ENCODE results near the gene CHID1.

CHID1 gene

GRCh38 chr11:917426-917825, 6.8 kb upstream of the CHID1 start:
- DNase-seq (ENCODE audit: insufficient read length) (no peak), FAIRE-seq (no peak)
- TF ChIP-seq TAF1 (IDR thresholded peaks at IDR 0.05; ENCODE audit: borderline replicate concordance, low read depth, low read length): no peak
- no peak for TF ChIP-seq POLR2A (IDR thresholded peaks at IDR 0.05; ENCODE audit: low read depth, low read length)
- no peak for TF ChIP-seq POLR2AphosphoS5 (IDR thresholded peaks at IDR 0.05; ENCODE audit: low read depth, low read length)

DNA sequence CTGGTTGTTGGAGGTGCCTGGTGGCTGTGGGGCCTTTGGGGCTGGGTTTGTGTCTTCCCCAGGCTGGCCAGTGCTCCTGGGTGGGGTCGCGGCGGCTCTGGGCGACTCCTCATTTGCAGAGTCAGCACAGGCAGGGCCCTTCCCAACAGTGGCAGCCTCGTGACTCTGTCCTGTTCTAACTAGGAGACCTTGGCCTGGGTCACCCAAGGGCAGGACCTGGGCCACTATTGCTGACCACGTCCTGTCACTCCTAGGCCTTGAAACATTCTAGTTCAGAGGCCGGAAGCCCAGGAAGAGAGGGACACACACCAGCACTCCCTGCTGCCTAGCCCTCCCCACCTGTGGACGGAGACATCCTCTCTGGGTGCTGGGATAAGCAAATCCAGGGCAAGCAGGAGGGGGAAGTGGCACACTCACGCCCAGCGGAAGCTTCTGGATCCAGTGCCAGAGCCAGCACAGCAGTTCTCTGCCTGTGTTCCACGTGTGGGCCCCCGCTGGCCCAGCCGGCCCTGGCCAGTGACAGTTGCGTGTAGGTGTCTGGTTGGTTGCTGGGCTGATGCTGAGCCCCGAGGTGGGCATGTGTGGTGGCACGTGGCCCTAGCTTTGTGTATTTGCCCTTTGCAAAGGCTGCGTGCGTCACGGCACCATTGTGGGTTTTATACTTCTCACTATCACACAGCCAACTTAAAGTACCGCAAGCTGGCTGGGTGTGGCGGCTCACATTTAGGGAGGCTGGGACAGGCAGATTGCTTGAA, 4.3 kb upstream of the CHID1 start:
- TF ChIP-seq POLR2AphosphoS5 (IDR thresholded peaks at IDR 0.05; ENCODE audit: low read depth, low read length) (no peak), TAF1 (IDR thresholded peaks at IDR 0.05; ENCODE audit: borderline replicate concordance, low read depth, low read length) (no peak), POLR2A (IDR thresholded peaks at IDR 0.05; ENCODE audit: low read depth, low read length) (no peak)
- FAIRE-seq (no peak), DNase-seq (ENCODE audit: insufficient read length) (no peak)

DNA sequence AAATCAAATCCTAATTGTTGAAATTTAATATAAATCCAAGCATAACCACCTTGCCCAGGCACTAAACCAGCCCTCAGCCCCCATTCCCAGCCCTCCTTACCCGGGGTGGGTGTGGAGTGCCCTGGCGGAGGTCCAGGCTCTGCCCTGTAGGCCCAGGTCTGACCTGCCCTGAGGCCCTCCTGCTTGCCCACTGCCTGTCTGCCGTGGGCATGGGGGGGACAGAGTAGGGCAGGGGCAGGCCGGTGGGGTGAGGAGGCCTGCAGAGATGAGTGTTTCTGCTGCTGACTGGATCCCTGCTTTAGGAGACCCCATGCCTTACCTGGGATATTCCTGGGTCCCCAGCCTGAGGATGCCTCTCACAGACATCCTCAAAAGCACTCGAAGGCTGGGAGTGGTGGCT, 3.6 kb upstream of the CHID1 start:
- FAIRE-seq (no peak), DNase-seq (ENCODE audit: insufficient read length) (no peak)
- TF ChIP-seq POLR2A (IDR thresholded peaks at IDR 0.05; ENCODE audit: low read depth, low read length) (no peak), POLR2AphosphoS5 (IDR thresholded peaks at IDR 0.05; ENCODE audit: low read depth, low read length) (no peak), TAF1 (IDR thresholded peaks at IDR 0.05; ENCODE audit: borderline replicate concordance, low read depth, low read length) (no peak)

GRCh38 chr11:913043-913442, 2.4 kb upstream of the CHID1 start:
- TF ChIP-seq POLR2A (IDR thresholded peaks at IDR 0.05; ENCODE audit: low read depth, low read length) (no peak), POLR2AphosphoS5 (IDR thresholded peaks at IDR 0.05; ENCODE audit: low read depth, low read length) (no peak), TAF1 (IDR thresholded peaks at IDR 0.05; ENCODE audit: borderline replicate concordance, low read depth, low read length) (no peak)
- no peak for FAIRE-seq
- DNase-seq (ENCODE audit: insufficient read length): no peak

DNA sequence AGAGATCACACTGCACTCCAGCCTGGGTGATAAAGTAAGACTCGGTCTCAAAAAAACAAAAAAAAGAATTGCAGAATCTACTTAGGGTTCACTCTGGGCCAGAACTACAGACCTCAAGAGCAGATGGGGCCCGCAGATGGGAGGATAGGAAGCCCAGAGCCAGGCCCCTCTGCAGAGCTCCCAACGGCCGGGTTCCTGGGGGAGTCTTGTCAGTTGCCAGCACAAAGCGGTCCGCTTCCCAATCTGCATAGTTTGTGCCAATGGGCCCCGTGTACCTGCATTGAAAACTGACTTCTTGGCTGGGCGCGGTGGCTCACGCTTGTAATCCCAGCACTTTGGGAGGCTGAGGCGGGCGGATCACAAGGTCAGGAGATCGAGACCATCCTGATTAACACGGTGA, 1.7 kb upstream of the CHID1 start:
- DNase-seq (ENCODE audit: insufficient read length) (no peak), FAIRE-seq (no peak)
- no peak for TF ChIP-seq POLR2AphosphoS5 (IDR thresholded peaks at IDR 0.05; ENCODE audit: low read depth, low read length)
- no peak for TF ChIP-seq POLR2A (IDR thresholded peaks at IDR 0.05; ENCODE audit: low read depth, low read length)
- TF ChIP-seq TAF1 (IDR thresholded peaks at IDR 0.05; ENCODE audit: borderline replicate concordance, low read depth, low read length): no peak

DNA sequence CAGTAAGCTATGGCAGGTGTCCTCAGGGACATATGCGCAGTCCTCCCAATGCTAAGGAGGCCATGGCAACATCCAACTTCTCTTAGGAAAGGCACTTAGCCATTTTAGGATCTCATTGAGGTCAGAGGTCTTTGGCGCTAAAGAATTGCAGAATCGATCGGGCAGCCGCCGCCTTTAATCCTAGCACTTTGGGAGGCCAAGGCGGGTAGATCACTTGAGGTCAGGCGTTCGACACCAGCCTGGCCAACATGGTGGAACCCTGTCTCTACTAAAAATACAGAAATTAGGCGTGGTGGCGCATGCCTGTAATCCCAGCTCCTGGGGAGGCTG, 1.2 kb upstream of the CHID1 start:
- DNase-seq (ENCODE audit: insufficient read length) (no peak), FAIRE-seq (no peak)
- TF ChIP-seq POLR2A (IDR thresholded peaks at IDR 0.05; ENCODE audit: low read depth, low read length) (no peak), POLR2AphosphoS5 (IDR thresholded peaks at IDR 0.05; ENCODE audit: low read depth, low read length) (no peak), TAF1 (IDR thresholded peaks at IDR 0.05; ENCODE audit: borderline replicate concordance, low read depth, low read length) (no peak)

DNA sequence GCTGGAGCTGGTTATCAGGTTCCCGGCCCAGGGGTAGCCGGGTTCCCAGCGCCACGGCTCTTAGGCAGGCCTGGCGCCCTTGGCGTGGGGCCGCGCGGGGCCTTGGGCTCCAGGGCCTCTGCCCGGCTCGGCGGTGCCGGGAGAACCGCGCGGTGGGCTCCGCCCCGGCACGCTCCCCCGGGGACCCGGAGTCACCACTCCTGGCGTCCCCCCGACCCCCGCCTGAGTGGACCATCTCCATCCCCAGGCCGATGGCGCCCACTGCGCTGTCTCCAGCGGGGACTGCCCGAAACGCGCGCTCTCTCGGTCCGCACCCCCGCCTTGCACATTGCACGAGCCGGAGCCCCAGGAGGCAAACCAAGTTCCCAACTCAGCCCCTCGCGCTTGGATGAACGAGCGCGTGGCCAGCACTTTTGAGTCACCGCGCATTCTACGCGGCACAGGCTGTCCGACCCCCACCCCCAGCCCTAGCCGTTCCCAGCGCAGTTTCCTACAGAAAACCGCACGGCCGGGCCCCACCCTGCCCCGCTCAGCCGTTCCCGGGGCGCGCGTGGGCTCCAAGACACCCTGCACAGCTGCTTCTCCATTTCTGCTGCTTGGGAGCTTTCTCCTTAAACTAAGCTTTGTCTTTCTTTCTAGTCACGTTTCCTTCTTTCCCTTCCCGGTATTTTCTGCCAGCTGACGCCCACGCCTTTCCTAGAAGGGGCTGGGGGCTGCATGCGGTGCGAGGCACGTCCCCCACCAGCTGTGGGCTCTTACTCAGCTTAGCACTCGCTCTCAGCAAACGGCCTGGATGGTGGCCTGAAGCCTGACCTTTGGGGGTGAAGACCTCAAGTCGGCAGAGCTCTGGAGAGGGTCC, 650 bp upstream of the CHID1 start:
- no peak for TF ChIP-seq TAF1 (IDR thresholded peaks at IDR 0.05; ENCODE audit: borderline replicate concordance, low read depth, low read length)
- peak; percentile 71 for TF ChIP-seq POLR2A (IDR thresholded peaks at IDR 0.05; ENCODE audit: low read depth, low read length)
- TF ChIP-seq POLR2AphosphoS5 (IDR thresholded peaks at IDR 0.05; ENCODE audit: low read depth, low read length): no peak
- DNase-seq (ENCODE audit: insufficient read length) (no peak), FAIRE-seq (peak; percentile 56)

- FAIRE-seq (no peak), DNase-seq (ENCODE audit: insufficient read length) (peak; percentile 62)
- no peak for TF ChIP-seq POLR2A (IDR thresholded peaks at IDR 0.05; ENCODE audit: low read depth, low read length)
- no peak for TF ChIP-seq POLR2AphosphoS5 (IDR thresholded peaks at IDR 0.05; ENCODE audit: low read depth, low read length)
- TF ChIP-seq TAF1 (IDR thresholded peaks at IDR 0.05; ENCODE audit: borderline replicate concordance, low read depth, low read length): no peak
Observed at GRCh38 chr11:910044-910588, 494 bp downstream of the CHID1 start.

DNA sequence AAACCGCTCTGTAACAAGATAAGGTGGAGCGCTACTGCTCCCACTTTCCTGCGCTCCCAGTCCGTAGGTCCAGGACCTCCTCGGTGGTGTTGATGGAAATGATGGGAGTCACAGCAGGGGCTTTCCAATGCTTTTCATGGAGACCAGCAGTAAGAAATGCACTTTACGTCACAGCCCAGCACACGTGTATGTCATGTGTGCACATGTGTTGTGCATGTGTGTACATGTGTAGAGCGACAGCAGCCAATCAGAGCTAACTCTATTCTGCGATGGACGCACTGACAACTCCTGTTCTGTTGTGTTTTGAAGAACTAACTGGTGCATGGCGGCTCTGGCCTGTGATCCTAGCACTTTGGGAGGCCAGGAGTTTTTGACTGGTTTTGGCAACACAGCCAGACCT, 1.2 kb downstream of the CHID1 start:
- no peak for TF ChIP-seq TAF1 (IDR thresholded peaks at IDR 0.05; ENCODE audit: borderline replicate concordance, low read depth, low read length)
- no peak for TF ChIP-seq POLR2A (IDR thresholded peaks at IDR 0.05; ENCODE audit: low read depth, low read length)
- no peak for TF ChIP-seq POLR2AphosphoS5 (IDR thresholded peaks at IDR 0.05; ENCODE audit: low read depth, low read length)
- FAIRE-seq (peak; percentile 5), DNase-seq (ENCODE audit: insufficient read length) (no peak)

- DNase-seq (ENCODE audit: insufficient read length): no peak
- no peak for FAIRE-seq
- no peak for TF ChIP-seq POLR2AphosphoS5 (IDR thresholded peaks at IDR 0.05; ENCODE audit: low read depth, low read length)
- TF ChIP-seq TAF1 (IDR thresholded peaks at IDR 0.05; ENCODE audit: borderline replicate concordance, low read depth, low read length): no peak
- no peak for TF ChIP-seq POLR2A (IDR thresholded peaks at IDR 0.05; ENCODE audit: low read depth, low read length)
Observed at GRCh38 chr11:908273-908672, 2.3 kb downstream of the CHID1 start.

GRCh38 chr11:907668-908067, 2.9 kb downstream of the CHID1 start:
- TF ChIP-seq POLR2AphosphoS5 (IDR thresholded peaks at IDR 0.05; ENCODE audit: low read depth, low read length): no peak
- TF ChIP-seq POLR2A (IDR thresholded peaks at IDR 0.05; ENCODE audit: low read depth, low read length): no peak
- TF ChIP-seq TAF1 (IDR thresholded peaks at IDR 0.05; ENCODE audit: borderline replicate concordance, low read depth, low read length): no peak
- peak; percentile 64 for FAIRE-seq
- DNase-seq (ENCODE audit: insufficient read length): no peak

Data from GM12892 (cell line).